ENCODE results near the gene LPIN2. TPM values are rescaled to one million over a fixed set of nuclear protein-coding genes. Genes with fewer than 3 reads are reported as not detected.

Gene LPIN2
- total and polyA plus RNA-seq, 2 experiments from 2014 or later = 29.1 to 62.1 TPM

DNA sequence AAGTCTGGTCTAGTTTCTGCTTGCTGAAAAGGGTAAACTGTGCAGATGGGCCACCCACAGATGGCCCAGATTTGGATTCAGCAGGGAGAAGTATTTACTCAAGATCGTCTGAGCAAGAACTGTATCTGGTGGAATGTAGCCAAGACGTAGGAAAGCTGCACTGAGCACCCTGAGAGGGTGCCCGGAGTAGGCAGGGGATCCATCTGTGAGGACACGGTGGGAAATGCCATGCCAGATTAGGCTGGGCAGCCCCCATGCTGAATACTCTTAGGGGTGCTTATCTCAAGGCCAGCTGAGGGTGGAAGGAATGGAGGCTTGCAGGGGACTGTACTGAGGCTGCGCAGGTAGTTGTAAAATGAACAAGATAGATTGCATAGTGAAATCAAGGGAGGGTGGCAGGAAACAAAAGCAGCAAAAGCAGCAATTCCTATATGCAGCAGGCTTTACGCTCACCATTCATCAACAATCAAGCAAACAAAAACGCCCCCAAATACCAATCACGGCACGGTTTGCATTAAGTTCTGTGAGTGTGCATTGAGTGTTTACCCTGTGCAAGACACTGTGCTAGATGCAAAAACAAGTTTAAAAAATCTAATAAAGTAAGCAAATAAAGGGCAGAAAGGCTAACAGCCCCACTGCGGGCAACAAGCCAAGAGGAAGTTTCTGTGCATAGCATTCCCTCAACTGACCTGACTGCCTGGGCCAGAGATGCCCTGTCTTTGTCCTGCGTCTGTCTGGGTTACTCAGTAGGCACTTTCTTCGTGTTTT is 32.2 kb upstream of the LPIN2 start:
- Histone ChIP-seq H3K9me3 (ENCODE audit: low read depth) (no peaks in the 10 kb centered on the region), H3K79me2 (no peaks in the 10 kb centered on the region), H3K4me1 (ENCODE audit: insufficient read depth) (peaks cover 28% of the 10 kb centered on the region), H4K20me1 (ENCODE audit: insufficient read depth, poor library complexity, severe bottlenecking) (no peaks in the 10 kb centered on the region), H3K4me2 (peak overlapping the region; percentile 55), H2AFZ (peak overlapping the region; percentile 30), H3K27me3 (no peaks in the 10 kb centered on the region), H3K4me3 (no peak overlapping the region), H3K9me2 (replicated peaks; ENCODE audit: insufficient read depth) (no peaks in the 10 kb centered on the region), H3K36me3 (replicated peaks; ENCODE audit: insufficient read depth, low read depth) (no peaks in the 10 kb centered on the region), H3K27ac (peak overlapping the region; percentile 68)
- 44% methylated on average over 12 of the region's 12 CpGs for WGBS (ENCODE audit: low lambda C conversion rate, missing lambda C conversion rate)
- no peak for TF ChIP-seq EZH2phosphoT487 (IDR thresholded peaks at IDR 0.05; ENCODE audit: low read depth, severe bottlenecking, unreplicated experiment)
- TF ChIP-seq, protein P1, sequence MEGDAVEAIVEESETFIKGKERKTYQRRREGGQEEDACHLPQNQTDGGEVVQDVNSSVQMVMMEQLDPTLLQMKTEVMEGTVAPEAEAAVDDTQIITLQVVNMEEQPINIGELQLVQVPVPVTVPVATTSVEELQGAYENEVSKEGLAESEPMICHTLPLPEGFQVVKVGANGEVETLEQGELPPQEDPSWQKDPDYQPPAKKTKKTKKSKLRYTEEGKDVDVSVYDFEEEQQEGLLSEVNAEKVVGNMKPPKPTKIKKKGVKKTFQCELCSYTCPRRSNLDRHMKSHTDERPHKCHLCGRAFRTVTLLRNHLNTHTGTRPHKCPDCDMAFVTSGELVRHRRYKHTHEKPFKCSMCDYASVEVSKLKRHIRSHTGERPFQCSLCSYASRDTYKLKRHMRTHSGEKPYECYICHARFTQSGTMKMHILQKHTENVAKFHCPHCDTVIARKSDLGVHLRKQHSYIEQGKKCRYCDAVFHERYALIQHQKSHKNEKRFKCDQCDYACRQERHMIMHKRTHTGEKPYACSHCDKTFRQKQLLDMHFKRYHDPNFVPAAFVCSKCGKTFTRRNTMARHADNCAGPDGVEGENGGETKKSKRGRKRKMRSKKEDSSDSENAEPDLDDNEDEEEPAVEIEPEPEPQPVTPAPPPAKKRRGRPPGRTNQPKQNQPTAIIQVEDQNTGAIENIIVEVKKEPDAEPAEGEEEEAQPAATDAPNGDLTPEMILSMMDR (IDR thresholded peaks at IDR 0.05; ENCODE audit: poor library complexity) = no peak
- TF ChIP-seq EZH2 (IDR thresholded peaks at IDR 0.05; ENCODE audit: borderline replicate concordance) = no peak
- peak; percentile 63 for DNase-seq (ENCODE audit: low spot score)

DNA sequence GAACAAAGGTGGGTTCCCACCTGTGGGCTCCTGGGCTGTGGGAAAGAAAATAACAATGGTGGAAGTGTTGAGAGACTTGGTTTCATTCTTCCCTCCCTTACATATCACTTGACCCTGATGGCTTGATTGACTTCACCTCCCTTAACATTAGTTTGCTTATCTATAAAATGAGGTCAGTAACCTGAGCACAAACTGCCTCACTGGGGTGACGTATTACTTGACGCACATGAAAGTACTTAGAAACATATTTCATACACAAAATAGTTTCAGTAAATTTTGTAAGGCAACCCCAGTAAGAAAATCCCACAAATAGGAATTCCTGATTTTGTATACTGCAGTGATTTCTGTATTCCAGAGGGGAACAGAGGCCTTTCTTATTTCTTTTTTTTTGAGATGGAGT is 29.4 kb upstream of the LPIN2 start:
- Histone ChIP-seq H3K79me2 (no peaks in the 10 kb centered on the region), H3K4me3 (no peak overlapping the region), H3K4me1 (ENCODE audit: insufficient read depth) (peaks cover 31% of the 10 kb centered on the region), H3K27ac (peak overlapping the region; percentile 77), H3K36me3 (replicated peaks; ENCODE audit: insufficient read depth, low read depth) (no peaks in the 10 kb centered on the region), H3K9me3 (ENCODE audit: low read depth) (no peaks in the 10 kb centered on the region), H3K4me2 (no peak overlapping the region), H4K20me1 (ENCODE audit: insufficient read depth, poor library complexity, severe bottlenecking) (no peaks in the 10 kb centered on the region), H3K27me3 (no peaks in the 10 kb centered on the region), H2AFZ (no peak overlapping the region), H3K9me2 (replicated peaks; ENCODE audit: insufficient read depth) (no peaks in the 10 kb centered on the region)
- TF ChIP-seq EZH2 (IDR thresholded peaks at IDR 0.05; ENCODE audit: borderline replicate concordance) = no peak
- TF ChIP-seq, protein P1 (IDR thresholded peaks at IDR 0.05; ENCODE audit: poor library complexity) = no peak
- DNase-seq (ENCODE audit: low spot score) = no peak
- WGBS (ENCODE audit: low lambda C conversion rate, missing lambda C conversion rate) = 60% methylated on average over 2 of the region's 2 CpGs

- Histone ChIP-seq H3K9me3 (ENCODE audit: low read depth) (no peaks in the 10 kb centered on the region), H3K9me2 (replicated peaks; ENCODE audit: insufficient read depth) (no peaks in the 10 kb centered on the region), H2AFZ (peak overlapping the region; percentile 13), H3K4me3 (no peak overlapping the region), H3K4me1 (ENCODE audit: insufficient read depth) (peaks cover 31% of the 10 kb centered on the region), H3K36me3 (replicated peaks; ENCODE audit: insufficient read depth, low read depth) (no peaks in the 10 kb centered on the region), H4K20me1 (ENCODE audit: insufficient read depth, poor library complexity, severe bottlenecking) (no peaks in the 10 kb centered on the region), H3K27ac (peak overlapping the region; percentile 77), H3K79me2 (no peaks in the 10 kb centered on the region), H3K4me2 (no peak overlapping the region), H3K27me3 (no peaks in the 10 kb centered on the region)
- no peak for DNase-seq (ENCODE audit: low spot score)
- TF ChIP-seq, protein P1 (IDR thresholded peaks at IDR 0.05; ENCODE audit: poor library complexity) = no peak
- WGBS (ENCODE audit: low lambda C conversion rate, missing lambda C conversion rate) = 49% methylated on average over 5 of the region's 5 CpGs
Measured at GRCh38 chr18:3041843-3042242, 28.9 kb upstream of the LPIN2 start.
